K562 (cell line): Measurements from ENCODE around the gene SKIC2.
"Not testable (repeated sequence)": the region's sequence is repeated elsewhere in the genome, so short reads cannot be mapped to it uniquely, and the experiment has no call there.

ENCODE experiments used
- E4F1 ChIP-seq: fragments of 250-450 bp; sonication (Bioruptor Pico); IDR thresholded peaks from 2 replicates; pipeline ENCODE4 v1.5.0; 2021; ENCODE audit warnings: mild to moderate bottlenecking, borderline replicate concordance
- MXI1 ChIP-seq: IDR thresholded peaks from 2 replicates; pipeline ENCODE4 v1.6.1; 2011; ENCODE audit warnings: low read depth, mild to moderate bottlenecking, improper control_type of control experiment, low read length
- REST ChIP-seq, 2 experiments: fragments of 450-650 bp; formaldehyde crosslinking in 1 of 2; IDR thresholded peaks; 2 replicates each; pipeline versions ENCODE4 v1.4.0 to v1.6.1; 2014 to 2020; ENCODE audit warnings: mild to moderate bottlenecking in 2 of 2, borderline replicate concordance in 1 of 2, low read depth in 1 of 2
- ZNF253 ChIP-seq: fragments of 250-450 bp; sonication (Bioruptor Pico); conservative IDR thresholded peaks from 2 replicates; pipeline ENCODE4 v1.6.1; 2021; ENCODE audit warnings: mild to moderate bottlenecking

- not testable (repeated sequence) for TF ChIP-seq ZNF253; REST (IDR thresholded peaks at IDR 0.05; ENCODE audit: borderline replicate concordance); REST (CRISPR knock-in tag; IDR thresholded peaks at IDR 0.05; ENCODE audit: low read depth); MXI1; E4F1 (CRISPR knock-in tag)
These were observed 50.6 kb downstream of the SKIC2 start for GRCh38 chr6:32009537-32009936.
